Mammary epithelial cell (primary cell): ENCODE data around the gene IL17RA.

Experiments
- CTCF ChIP-seq, 2 donors: IDR thresholded peaks in 1 of 2; conservative IDR thresholded peaks in 1 of 2; 2 replicates each; pipeline ENCODE4 v1.5.1; 2011 to 2012; ENCODE audit warnings: inconsistent platforms in 2 of 2, low read length in 2 of 2, mild to moderate bottlenecking in 2 of 2, control low read depth in 1 of 2, low read depth in 1 of 2; ENCODE audit not compliant: insufficient read depth in 1 of 2; ENCODE audit errors: extremely low read depth in 1 of 2
- EZH2 ChIP-seq: IDR thresholded peaks from 2 replicates; pipeline ENCODE4 v1.6.1; 2012; ENCODE audit warnings: low read length, inconsistent platforms, borderline replicate concordance

DNA sequence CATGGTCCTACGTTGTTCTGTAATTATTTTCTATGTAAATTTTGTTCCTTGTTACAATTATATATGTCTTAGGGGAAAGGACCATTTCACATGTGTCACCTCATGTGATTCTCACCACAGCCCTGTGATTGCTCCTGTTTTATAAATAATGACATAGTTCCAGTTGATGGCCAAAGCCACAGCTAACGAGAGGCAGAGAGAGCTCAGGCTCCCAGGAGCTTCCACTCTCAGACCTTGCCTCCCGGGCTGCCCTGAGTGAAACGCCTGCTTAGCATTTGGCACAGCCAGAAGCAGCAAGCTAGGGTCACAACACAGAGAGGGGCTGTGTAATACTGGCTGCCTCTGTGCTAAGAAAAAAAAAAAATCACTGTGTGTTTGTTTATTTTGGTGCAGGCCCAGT lies 30.4 kb downstream of the IL17RA start:
- no peak for TF ChIP-seq CTCF (conservative IDR thresholded peaks at IDR 0.05 in 1 of 2, IDR thresholded peaks at IDR 0.05 in 1 of 2; ENCODE audit: extremely low read depth in 1 of 2, insufficient read depth in 1 of 2, low read depth in 1 of 2, low read length in 2 of 2)
- no peak for TF ChIP-seq EZH2
